ENCODE measurements around the gene MYOZ2.

The MYOZ2 gene

DNA sequence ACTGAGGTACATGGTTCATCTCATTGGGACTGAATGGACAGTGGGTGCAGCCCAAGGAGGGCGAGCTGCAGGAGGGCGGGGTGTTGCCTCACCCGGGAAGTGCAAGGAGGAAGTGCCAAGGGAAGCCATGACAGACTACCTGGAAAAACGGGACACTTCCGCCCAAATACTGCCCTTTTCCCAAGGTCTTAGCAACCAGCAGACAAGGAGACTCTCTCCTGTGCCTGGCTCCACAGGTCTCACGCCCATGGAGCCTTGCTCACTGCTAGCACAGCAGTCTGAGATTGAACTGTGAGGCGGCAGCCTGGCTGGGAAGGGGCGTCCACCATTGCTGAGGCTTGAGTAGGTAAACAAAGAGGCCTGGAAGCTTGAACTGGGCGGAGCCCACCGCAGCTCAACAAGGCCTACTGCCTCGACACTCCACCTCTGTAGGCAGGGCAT lies 62.2 kb downstream of the MYOZ2 start:
- DNase-seq (ENCODE audit: low read depth): no peak

DNA sequence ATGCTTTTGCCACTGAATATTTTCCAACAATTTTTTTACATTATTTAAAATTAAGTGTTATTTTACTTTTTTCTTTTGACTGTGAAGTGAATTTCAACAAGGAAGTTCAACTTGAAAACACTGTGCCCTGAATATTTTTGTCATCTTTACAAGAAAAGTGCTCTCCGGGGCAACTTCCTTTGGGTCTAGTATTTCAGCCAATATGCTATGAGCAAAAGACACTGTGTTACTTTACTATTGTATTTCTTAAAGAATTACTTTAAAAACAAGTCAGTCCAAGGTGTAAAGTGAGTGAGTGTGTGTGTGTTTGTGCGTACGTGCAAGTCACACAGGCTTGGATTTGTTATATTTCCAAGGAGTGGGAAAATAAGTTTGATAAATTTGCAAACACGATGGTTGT lies 69.3 kb downstream of the MYOZ2 start:
- no peak for DNase-seq (ENCODE audit: low read depth)

DNA sequence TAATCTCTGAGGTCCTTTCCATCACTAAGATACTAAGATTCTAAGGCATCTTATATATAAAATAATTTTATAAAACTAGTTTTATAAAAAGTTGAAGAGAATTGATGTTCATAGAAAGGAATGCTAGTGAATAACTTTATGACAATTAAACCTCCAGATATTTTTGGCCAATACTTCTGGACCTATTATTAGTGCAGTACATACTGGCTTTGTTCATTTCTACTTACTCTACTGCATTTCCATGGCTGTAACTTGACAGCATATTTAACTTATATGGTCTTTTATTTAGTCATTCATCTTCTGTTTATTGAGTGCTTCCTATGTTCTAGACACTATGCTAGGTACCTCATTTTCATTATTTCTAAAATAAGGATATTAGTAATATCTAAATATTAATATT lies 70.1 kb downstream of the MYOZ2 start:
- no peak for DNase-seq (ENCODE audit: low read depth)

- no peak for DNase-seq (ENCODE audit: low read depth)
Measured at GRCh38 chr4:119206178-119206577, 70.5 kb downstream of the MYOZ2 start.

- no peak for DNase-seq (ENCODE audit: low read depth)
Measured at GRCh38 chr4:119207051-119207450, 71.4 kb downstream of the MYOZ2 start.

DNA sequence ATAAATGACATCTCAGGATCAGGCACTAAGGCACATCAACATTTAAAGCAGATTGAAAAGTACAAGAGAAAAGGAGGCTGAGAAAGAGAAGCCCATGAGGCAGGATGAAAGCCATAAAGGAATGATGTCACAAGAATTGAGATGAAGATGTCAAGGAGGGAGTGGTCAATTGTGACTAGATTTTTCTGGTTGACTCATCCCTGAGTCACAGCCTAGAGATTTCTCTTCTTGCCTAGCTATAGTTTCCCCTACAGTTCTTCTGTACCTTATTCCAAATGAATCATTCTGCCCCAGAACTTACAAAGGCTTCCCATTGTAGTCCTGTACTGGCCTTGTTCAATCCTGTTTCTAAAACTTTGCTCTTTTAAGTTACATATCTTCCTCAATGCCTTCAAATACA lies 73.4 kb downstream of the MYOZ2 start:
- peak; percentile 20 for DNase-seq (ENCODE audit: low read depth)

GRCh38 chr4:119209586-119209985 lies 74.0 kb downstream of the MYOZ2 start:
- no peak for DNase-seq (ENCODE audit: low read depth)

DNA sequence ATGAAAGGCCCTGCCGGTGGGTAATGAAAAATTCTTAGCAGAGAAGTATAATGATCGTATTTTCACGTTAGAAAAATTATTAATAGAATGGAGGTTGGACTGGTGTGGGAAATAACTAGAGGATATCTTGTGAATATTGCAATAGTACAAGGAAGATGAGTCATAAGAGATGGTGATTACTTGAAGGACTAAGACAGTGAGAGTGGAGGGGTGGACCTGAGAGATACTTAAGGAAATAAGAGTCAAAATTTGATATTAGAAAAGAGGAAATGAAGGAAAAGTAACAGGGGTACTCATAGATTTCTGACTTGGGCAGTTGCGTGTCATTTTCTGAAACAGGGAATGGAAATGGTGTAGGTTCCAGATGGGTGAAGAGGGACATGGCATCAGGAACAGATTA lies 75.1 kb downstream of the MYOZ2 start:
- DNase-seq (ENCODE audit: low read depth): no peak

DNA sequence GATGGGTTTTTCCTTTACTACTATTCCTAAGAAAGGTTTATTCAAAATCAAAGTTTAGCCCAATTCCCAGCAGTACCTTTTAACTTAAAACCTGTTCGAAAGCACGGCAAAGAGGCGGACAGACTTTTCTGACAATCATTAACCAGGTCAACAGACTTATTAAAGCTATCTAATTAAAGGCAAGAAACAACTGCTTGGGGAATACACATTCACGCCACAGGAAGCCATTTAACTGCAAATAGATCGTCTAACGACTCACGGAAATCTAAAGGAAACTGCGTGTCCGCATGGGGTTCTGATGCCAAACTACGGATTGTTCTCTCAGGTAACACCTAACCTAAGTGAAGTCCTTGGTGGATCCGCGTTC lies 76.2 kb downstream of the MYOZ2 start:
- no peak for DNase-seq (ENCODE audit: low read depth)

DNA sequence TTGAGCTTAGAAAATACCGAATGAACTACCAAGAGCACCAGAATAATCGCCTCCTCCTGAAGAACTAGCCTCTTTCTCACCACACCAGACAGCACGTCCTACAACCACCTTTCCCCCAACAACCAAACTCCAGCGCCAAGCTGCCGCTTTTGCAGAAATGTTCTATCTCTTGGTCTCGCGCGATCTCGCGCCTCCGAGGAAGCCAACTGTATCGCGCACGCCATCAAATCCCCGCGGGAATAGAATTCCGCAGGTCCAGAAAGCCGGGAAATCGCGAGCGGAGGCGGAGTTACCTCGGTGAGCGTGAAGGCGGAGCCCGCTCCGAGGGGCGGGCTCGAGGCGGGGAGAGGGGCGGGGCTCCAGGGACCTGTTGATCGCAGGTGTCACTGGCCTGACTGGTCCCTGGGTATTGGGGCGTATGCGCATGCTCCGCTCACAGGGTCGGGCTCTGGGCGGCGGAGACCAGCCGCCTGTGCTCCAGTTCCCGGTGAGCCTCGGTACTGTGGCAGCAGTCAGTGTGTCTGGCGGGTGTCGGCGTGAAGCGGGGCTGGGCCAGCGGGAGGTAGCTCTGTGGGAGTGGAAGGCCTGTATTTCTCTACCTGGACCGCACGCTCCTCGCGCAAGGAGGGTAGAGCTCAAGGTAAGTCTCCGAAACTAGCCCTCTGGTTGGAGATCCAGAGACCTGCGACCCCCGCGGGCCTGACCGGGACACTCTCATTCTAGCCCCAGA lies 76.8 kb downstream of the MYOZ2 start, which contains the start of gene USP53:
TSS of gene USP53 (plus strand) at position 480 of the 730 bp plus-strand sequence. CDS start 27,047 bp downstream, outside the sequence.
- peak; percentile 96 for DNase-seq (ENCODE audit: low read depth)

GRCh38 chr4:119212964-119213606 lies 77.5 kb downstream of the MYOZ2 start:
- peak; percentile 29 for DNase-seq (ENCODE audit: low read depth)

DNA sequence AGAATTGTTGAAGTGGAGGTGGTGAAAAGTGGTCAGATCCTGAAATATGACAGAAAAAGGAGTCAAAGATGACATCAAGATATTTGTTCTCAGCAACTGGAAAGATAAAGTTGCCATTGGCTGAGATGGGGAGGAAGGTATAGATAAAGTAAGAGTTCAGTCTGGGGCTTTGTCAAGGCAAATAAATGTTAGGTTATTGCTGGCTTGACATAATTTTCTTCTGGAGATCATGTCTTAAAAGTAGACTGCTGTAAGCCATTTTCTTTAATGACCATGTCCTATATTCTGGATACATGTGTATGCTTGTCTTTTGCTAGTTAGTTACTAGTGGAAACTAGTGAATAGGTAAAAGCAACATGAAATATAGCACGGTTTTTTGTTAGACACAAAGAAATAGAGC lies 82.5 kb downstream of the MYOZ2 start:
- DNase-seq (ENCODE audit: low read depth): no peak

DNA sequence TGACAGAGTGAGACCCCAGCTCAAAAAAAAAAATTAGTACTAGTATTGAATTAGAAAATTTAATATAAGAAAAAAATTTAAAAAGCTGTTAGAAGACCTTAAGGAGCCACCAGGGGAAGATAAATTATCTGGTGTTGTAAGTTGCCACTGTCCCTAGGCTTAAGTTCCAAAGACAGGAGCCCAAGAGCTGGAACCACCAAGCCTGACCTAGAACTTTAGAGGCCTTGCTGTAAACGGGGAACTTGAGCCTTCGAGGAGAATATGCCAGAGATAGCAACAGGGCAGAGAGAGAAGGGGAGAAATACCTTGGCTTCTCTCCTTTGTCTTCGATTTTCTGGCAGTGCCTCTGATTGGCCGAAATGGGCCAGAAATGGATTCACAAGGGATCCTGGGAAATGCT lies 85.8 kb downstream of the MYOZ2 start:
- no peak for DNase-seq (ENCODE audit: low read depth)

DNA sequence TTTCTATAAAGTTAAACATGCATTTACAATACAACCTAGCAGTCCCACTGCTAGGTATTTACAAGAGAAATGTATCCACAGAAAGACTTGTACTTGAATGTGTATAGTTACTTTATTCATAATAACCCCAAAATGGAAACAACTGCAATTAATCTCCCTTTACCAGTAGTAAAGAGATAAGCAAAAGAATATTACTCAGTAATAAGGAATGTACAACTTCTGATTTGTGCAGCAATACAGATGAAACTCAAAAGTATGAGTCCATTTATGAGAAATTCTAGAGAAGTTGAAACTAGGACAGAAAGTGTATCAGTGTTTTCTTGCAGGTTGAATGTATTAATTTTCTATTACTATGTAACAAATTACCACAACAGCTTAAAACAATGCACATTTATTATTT lies 92.1 kb downstream of the MYOZ2 start:
- no peak for DNase-seq (ENCODE audit: low read depth)

DNA sequence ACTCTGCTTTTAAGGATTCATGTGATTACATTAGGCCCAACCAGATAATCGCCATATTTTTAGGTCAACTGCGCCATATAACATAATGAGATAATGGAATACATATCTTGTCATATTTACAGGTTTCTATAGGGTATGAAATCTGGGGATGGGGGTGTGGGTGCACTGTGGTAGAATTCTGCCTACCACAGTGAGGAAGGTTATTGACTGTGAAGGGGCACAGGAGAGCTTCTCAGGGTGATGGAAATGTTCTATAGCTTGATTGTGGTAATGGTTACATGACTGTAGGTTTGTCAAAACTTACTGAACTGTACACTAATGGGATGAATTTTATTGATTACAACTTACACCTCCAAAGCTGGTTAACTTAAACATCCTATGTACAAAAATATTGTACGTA lies 92.8 kb downstream of the MYOZ2 start:
- no peak for DNase-seq (ENCODE audit: low read depth)

DNA sequence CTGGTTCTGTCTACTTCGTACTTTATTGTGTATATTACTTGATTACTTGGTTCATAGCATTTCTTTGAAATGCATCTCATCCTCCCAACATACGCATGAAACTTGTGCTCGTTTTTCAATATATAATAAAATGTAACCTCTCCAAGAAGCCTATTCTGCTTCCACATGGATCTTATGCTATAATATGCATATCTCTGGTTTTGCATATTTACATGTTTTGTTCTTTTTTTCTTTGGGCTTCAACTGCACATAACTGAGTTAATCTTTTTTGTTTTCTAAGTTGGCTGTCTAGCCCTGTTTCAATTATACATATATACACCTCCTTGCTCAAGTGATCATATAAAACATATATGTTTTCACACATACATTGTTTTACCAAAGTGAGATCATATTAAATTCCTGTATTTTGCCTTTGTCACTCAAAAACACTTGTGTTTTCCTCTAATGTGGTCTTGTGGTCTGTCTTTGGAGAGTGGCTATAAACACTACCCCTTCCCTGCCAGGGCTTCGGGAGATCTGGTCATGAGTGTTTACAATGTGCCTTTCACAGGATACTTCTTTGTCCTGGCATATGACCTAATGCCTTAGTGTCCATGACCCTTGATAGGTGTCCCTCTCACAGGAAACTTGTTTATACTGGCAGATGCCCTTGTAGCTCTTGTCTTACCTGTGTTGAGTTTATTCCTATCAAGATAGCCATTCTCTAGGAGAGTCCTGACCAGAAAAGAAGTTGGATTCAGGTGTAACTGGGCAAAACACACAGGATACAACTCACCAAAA lies 94.5 kb downstream of the MYOZ2 start:
- no peak for DNase-seq (ENCODE audit: low read depth)

GRCh38 chr4:119231491-119231890 lies 95.9 kb downstream of the MYOZ2 start:
- no peak for DNase-seq (ENCODE audit: low read depth)

DNA sequence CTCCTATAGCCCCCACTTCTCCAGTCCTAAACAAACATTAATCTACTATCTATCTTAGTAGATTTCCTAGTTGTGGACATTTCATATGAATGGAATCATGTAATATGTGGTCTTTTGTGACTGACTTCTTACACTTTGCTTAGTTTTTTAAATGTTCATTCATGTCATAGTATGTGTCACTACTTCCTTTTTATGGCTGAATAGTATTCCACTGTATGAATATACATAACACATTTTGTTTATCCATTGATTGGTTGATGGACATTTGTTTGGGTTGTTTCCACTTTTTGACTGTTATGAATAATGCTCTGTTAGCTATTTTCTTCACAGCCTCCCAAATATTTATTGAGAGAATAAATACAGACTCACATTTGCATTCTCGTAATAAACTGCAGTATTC lies 96.7 kb downstream of the MYOZ2 start:
- DNase-seq (ENCODE audit: low read depth): no peak

GRCh38 chr4:119233191-119233590 lies 97.6 kb downstream of the MYOZ2 start:
- no peak for DNase-seq (ENCODE audit: low read depth)

DNA sequence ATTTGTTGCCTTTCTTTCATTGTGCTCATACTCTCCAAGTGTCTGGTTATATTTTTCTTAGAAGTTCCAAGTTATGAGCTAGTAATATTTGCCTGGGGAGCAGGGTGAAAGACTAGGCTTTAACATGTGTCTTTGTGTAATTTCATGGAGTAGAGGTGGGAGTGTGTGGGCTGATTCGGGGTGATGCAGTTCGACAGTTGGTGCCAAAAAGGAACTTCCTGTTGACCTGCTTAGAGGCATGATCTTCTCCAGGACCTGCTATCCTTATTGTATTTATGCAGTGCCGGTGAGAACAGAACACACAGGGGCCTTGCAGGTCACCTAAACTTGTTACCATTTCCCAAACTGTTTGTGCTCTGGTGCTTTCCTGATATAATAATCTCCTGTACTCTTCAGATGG lies 98.1 kb downstream of the MYOZ2 start:
- DNase-seq (ENCODE audit: low read depth): no peak

DNA sequence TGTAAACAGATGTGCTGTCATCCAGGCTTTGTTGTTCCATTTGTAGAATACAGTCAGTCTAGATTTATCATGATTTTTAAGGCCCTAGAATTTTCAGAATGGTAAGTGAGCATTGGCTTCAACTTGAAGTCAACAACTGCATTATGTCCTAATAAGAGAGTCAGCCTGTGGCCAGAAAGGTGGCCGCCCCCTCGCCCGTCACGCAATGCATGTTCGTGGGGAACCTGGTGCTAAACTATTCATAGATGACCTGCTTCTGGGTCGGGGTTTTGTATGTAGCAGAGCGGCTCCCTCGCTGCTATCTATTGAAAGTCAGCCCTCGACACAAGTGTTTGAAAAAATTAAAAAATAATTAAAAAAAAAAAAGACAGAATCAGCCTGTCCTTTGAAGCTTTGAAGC lies 101.6 kb downstream of the MYOZ2 start:
- no peak for DNase-seq (ENCODE audit: low read depth)
